SU-DHL-6 (cell line): ENCODE results near the gene ISM1.

Experiments used
- CTCF ChIP-seq: fragments of 200-600 bp; sonication (generic); IDR thresholded peaks from one replicate; pipeline ENCODE4 v1.5.1; 2017; ENCODE audit warnings: antibody characterized with exemption, mild to moderate bottlenecking, low read length, moderate library complexity; ENCODE audit not compliant: insufficient read depth, poor library complexity, severe bottlenecking
- EZH2phosphoT487 ChIP-seq: fragments of 200-600 bp; sonication (generic), shearing (Covaris generic); conservative IDR thresholded peaks from 2 replicates; pipeline ENCODE4 v1.6.1; 2018; ENCODE audit warnings: mild to moderate bottlenecking, antibody characterized with exemption, low read length, moderate library complexity, mixed read lengths

GRCh38 chr20:13338999-13339411 lies 117.9 kb downstream of the ISM1 start:
- no peak for TF ChIP-seq CTCF
- TF ChIP-seq EZH2phosphoT487 = no peak
